GM12873 (cell line): Measurements from ENCODE around the gene DHRS2.
A peak's percentile ranks its signal among the peaks of the same experiment; 100 is the strongest.

ENCODE experiments used
- TF ChIP-seq, protein P1 (sequence below): IDR thresholded peaks from 2 replicates; pipeline ENCODE4 v1.5.1; 2012; ENCODE audit warnings: low read depth, mild to moderate bottlenecking, moderate library complexity, low read length, control low read depth; ENCODE audit not compliant: insufficient read depth; ENCODE audit errors: missing control alignments

The DHRS2 gene

DNA sequence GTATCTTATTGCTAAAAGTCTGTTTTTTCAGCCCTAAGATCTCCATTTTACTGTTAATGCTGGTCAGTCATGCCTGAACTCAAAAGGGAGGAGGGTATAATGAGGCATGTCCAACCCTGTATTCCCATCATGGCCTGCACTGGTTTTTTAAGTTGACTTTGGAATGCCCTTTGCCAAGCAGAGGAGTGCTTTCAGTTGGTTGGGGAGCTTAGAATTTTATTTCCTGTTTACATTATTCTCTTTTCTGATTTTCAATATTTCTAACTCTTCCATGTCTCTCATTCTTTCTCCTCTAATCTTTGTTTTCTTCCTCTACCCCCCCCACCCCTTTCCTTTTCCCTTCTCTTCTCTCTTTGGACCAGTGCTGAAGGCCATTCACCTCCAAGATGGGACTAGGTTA lies 4.9 kb upstream of the DHRS2 start:
- TF ChIP-seq, protein P1, sequence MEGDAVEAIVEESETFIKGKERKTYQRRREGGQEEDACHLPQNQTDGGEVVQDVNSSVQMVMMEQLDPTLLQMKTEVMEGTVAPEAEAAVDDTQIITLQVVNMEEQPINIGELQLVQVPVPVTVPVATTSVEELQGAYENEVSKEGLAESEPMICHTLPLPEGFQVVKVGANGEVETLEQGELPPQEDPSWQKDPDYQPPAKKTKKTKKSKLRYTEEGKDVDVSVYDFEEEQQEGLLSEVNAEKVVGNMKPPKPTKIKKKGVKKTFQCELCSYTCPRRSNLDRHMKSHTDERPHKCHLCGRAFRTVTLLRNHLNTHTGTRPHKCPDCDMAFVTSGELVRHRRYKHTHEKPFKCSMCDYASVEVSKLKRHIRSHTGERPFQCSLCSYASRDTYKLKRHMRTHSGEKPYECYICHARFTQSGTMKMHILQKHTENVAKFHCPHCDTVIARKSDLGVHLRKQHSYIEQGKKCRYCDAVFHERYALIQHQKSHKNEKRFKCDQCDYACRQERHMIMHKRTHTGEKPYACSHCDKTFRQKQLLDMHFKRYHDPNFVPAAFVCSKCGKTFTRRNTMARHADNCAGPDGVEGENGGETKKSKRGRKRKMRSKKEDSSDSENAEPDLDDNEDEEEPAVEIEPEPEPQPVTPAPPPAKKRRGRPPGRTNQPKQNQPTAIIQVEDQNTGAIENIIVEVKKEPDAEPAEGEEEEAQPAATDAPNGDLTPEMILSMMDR, result no peak

DNA sequence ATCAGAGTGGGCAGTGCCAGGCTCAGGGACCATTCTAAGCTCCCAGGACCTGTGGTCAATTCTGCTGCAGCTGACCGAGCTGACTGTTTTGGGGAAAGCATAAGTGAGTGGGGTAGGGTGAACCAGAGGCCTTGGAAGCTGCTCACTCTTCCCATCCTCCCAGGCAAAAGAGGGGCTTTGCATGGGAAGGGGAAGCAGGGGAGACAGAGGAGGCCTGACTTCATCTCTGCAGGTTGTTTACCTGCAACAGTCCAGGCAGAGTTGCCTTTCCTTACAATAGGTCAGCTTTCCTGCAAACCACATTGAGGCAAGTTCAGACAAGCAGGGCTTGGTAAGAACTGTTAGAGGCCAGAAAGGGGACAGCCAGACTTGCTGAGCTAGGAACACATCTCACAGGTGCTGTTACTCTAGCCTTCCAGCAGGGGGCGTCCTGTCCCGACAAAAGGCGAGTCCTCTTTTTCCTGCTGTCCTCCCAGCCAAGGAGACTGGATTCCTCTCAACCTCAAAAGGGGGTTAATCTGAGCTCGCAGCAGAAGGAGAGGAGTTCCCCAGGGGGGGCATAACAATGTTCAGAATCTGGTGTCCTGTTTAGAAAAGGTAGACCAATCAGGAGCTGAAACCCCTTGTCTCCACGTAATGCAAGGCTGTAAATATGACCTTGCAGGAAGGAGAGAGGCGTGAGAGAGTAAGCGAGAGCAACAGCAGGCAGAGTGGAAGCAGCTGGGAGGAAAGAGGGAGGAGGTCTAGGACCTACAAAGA lies 4.3 kb upstream of the DHRS2 start:
- TF ChIP-seq, protein P1, result peak; percentile 99

DNA sequence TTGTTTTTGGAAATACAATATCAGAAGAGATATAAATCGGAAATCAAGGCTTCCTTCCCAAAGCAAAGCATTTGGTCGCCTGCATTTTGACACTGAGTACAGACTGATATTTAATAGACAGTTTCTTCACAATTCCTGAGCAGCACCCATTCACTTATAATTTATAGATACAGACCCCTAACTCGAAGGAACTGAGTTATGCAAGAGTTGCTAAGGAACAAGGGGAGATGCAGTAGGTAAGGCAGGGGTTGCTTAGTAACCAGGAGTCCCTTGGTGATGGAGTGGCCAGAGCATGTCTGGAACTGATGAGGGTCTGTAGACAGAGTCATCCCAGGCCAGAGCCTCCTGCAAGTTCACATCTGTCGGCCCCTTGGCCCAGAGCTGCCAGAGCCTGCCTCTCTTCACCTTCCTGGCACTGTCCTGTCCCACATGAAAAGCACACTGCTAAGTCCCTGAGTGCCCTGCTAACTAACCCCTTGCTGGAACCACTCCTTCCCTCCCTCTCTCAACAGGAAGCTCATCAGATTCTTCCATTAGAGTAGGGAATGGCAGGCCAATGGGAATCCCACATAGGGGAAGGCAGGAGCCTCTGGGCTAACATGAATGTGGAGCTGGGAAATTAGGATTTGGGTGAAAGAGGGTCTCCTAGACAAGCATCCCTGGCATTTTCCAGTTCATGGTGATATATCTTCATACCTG lies 3.6 kb upstream of the DHRS2 start:
- TF ChIP-seq, protein P1, result no peak

DNA sequence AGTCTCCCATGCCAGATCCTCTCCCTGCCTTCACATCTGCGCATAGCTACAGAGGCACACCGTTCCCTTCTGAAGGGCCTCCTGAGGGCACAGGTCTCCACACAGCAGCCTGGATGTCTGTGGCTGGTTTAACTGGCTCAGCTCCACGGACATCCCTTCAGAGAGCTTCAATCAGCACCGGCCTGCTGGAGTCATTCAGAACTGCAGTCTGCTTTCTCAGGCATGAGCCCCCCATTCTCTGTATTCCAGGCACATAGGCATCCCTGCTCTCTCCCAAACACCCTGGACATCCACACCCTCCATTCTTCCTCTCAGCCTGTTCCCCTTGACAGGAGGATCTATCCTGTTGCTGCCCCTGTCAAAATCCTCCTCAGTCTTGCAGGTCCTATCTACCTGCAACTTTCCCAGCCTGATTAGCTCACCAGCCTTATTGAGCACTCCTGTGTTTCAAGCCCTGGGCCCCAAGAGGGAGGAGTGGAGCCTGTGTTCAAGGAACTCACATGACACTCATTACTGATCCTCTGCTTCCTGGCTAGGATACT lies 2.9 kb upstream of the DHRS2 start:
- TF ChIP-seq, protein P1, result no peak

- TF ChIP-seq, protein P1, result no peak
These were observed 2.4 kb downstream of the DHRS2 start for GRCh38 chr14:23638414-23639047.

GRCh38 chr14:23639048-23639890 lies 3.1 kb downstream of the DHRS2 start:
- TF ChIP-seq, protein P1, result no peak
